HG03039 (cell line): Measurements from ENCODE around the gene GINS3.

ENCODE experiments used
- ATAC-seq: cut with Tn5 transposase; IDR thresholded peaks from one replicate; pipeline ENCODE4 v1.9.1; 2021; ENCODE audit warnings: mild to moderate bottlenecking, moderate library complexity; ENCODE audit not compliant: unreplicated experiment

Gene GINS3

GRCh38 chr16:58392215-58393137 lies at the start of gene GINS3:
Gene GINS3 (plus strand): TSS chr16:58392471. CDS start chr16:58392602, 131 bp downstream.
- peak; percentile 90 for ATAC-seq

GRCh38 chr16:58343562-58343961 lies 48.7 kb upstream of the GINS3 start:
- ATAC-seq = no peak

- no peak for ATAC-seq
These were observed 46.5 kb upstream of the GINS3 start for GRCh38 chr16:58345574-58346354.

- no peak for ATAC-seq
These were observed 45.4 kb upstream of the GINS3 start for GRCh38 chr16:58346831-58347371.

- ATAC-seq = no peak
These were observed 43.3 kb upstream of the GINS3 start for GRCh38 chr16:58348986-58349385.

- ATAC-seq = no peak
These were observed 39.6 kb upstream of the GINS3 start for GRCh38 chr16:58352690-58353089.

- ATAC-seq = no peak
These were observed 32.1 kb upstream of the GINS3 start for GRCh38 chr16:58360041-58360634.

GRCh38 chr16:58361726-58362125 lies 30.5 kb upstream of the GINS3 start:
- no peak for ATAC-seq

GRCh38 chr16:58363746-58364393 lies 28.4 kb upstream of the GINS3 start:
- ATAC-seq = no peak

GRCh38 chr16:58365623-58366022 lies 26.6 kb upstream of the GINS3 start:
- no peak for ATAC-seq

- no peak for ATAC-seq
These were observed 25.8 kb upstream of the GINS3 start for GRCh38 chr16:58366247-58367031.

- ATAC-seq = no peak
These were observed 25.0 kb upstream of the GINS3 start for GRCh38 chr16:58367252-58367651.

- ATAC-seq = no peak
These were observed 20.4 kb upstream of the GINS3 start for GRCh38 chr16:58371841-58372240.

- no peak for ATAC-seq
These were observed 16.9 kb upstream of the GINS3 start for GRCh38 chr16:58375386-58375785.

GRCh38 chr16:58377932-58378331 lies 14.3 kb upstream of the GINS3 start:
- ATAC-seq = no peak

GRCh38 chr16:58378401-58378800 lies 13.9 kb upstream of the GINS3 start:
- no peak for ATAC-seq

GRCh38 chr16:58379736-58380135 lies 12.5 kb upstream of the GINS3 start:
- no peak for ATAC-seq

- ATAC-seq = no peak
These were observed 10.6 kb upstream of the GINS3 start for GRCh38 chr16:58381661-58382060.

GRCh38 chr16:58384437-58385055 lies 7.7 kb upstream of the GINS3 start:
- ATAC-seq = no peak
